ENCODE results near the gene GTF2IRD1.
A peak's percentile ranks its signal among the peaks of the same experiment; 100 is the strongest.
"Not testable (repeated sequence)": the region's sequence is repeated elsewhere in the genome, so short reads cannot be mapped to it uniquely, and the experiment has no call there.

GTF2IRD1 gene

DNA sequence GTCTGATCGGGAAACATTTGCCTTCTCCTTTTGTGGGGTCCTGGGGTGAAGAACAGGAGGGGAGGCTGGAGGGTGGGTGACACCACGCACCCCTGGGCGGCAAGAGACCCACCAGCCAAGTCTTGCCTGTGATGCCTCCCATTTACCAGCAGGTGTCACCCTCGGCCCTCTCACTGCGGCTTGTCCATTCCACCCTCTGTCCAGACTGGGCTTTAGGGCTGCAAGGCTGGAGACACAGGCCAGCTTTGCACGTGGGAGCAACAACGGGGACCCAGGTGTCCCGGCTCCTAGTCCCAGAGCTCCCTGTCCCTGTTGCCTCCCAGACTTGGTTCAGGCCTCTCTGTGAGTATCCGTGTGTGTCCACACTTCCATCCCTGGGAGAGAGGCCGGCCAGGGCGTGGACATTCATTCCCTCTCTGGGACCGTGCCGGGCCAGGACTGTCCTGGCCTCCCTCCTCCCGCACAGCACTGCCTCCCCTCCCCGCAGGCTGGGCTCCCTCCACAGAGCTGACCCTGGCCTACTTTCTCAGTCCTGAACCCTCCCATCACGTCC is 36.2 kb upstream of the GTF2IRD1 start:
- no peak overlapping the region for H3K4me3 ChIP-seq (ENCODE audit: low read depth, low read length)
- DNase-seq (ENCODE audit: low read depth): peak; percentile 84
- TF ChIP-seq MAX (IDR thresholded peaks at IDR 0.05; ENCODE audit: low read depth, low read length) (peak; percentile 86), POLR2A (IDR thresholded peaks at IDR 0.05; ENCODE audit: extremely low read depth, insufficient read length) (no peak), MYC (IDR thresholded peaks at IDR 0.05; ENCODE audit: low read depth, low read length) (peak; percentile 76), CTCF (IDR thresholded peaks at IDR 0.05; ENCODE audit: low read depth, low read length) (peak; percentile 99)

GRCh38 chr7:74418076-74418475 is 35.6 kb upstream of the GTF2IRD1 start:
- DNase-seq (ENCODE audit: low read depth): no peak
- no peak for TF ChIP-seq MAX (IDR thresholded peaks at IDR 0.05; ENCODE audit: low read depth, low read length)
- TF ChIP-seq POLR2A (IDR thresholded peaks at IDR 0.05; ENCODE audit: extremely low read depth, insufficient read length): no peak
- TF ChIP-seq MYC (IDR thresholded peaks at IDR 0.05; ENCODE audit: low read depth, low read length): no peak
- TF ChIP-seq CTCF (IDR thresholded peaks at IDR 0.05; ENCODE audit: low read depth, low read length): no peak
- no peak overlapping the region for H3K4me3 ChIP-seq (ENCODE audit: low read depth, low read length)

- DNase-seq (ENCODE audit: low read depth): no peak
- no peak overlapping the region for H3K4me3 ChIP-seq (ENCODE audit: low read depth, low read length)
- no peak for TF ChIP-seq POLR2A (IDR thresholded peaks at IDR 0.05; ENCODE audit: extremely low read depth, insufficient read length)
- no peak for TF ChIP-seq CTCF (IDR thresholded peaks at IDR 0.05; ENCODE audit: low read depth, low read length)
- no peak for TF ChIP-seq MAX (IDR thresholded peaks at IDR 0.05; ENCODE audit: low read depth, low read length)
- no peak for TF ChIP-seq MYC (IDR thresholded peaks at IDR 0.05; ENCODE audit: low read depth, low read length)
Measured at GRCh38 chr7:74418538-74418937, 35.2 kb upstream of the GTF2IRD1 start.

DNA sequence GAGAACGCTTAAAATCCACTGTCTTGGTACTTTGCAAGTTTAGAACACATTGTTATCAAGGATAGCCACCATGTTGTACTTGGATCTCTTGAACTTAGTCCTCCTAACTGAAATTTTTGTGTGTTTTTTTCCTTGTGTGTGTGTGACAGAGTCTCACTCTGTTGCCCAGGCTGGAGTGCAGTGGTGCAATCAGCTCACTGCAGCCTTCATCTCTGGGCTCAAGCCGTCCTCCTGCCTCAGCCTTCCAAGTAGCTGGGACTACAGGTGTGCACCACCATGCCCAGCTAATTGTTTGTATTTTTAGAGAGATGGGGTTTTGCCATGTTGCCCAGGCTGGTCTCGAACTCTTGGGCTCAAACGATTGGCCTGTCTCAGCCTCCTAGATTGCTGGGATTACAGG is 34.5 kb upstream of the GTF2IRD1 start:
- DNase-seq (ENCODE audit: low read depth); H3K4me3 ChIP-seq (ENCODE audit: low read depth, low read length): not testable (repeated sequence)

DNA sequence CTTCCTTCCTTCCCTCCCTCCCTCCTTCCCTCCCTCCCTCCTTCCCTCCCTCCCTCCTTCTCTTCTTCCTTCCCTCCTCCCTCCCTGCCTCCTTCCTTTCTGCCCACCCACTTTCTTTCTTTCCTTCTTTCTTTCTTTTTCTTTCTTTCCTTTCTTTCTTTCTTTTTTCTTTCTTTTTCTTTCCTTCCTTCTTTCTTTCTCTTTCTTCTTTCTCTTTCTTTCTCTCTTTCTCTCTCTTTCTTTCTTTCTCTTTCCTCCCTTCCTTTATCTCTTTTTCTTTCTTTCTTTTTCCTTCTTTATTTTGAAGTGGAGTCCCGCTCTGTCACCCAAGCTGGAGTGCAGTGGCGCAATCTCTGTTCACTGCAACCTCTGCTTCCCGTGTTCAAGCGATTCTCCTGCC is 33.7 kb upstream of the GTF2IRD1 start:
- TF ChIP-seq MYC (IDR thresholded peaks at IDR 0.05; ENCODE audit: low read depth, low read length) (no peak), MAX (IDR thresholded peaks at IDR 0.05; ENCODE audit: low read depth, low read length) (no peak)
- DNase-seq (ENCODE audit: low read depth): no peak
- no peak overlapping the region for H3K4me3 ChIP-seq (ENCODE audit: low read depth, low read length)

GRCh38 chr7:74424291-74424880 is 29.3 kb upstream of the GTF2IRD1 start:
- DNase-seq (ENCODE audit: low read depth): no peak
- H3K4me3 ChIP-seq (ENCODE audit: low read depth, low read length): no peak overlapping the region
- no peak for TF ChIP-seq POLR2A (IDR thresholded peaks at IDR 0.05; ENCODE audit: extremely low read depth, insufficient read length)
- TF ChIP-seq CTCF (IDR thresholded peaks at IDR 0.05; ENCODE audit: low read depth, low read length): no peak
- no peak for TF ChIP-seq MYC (IDR thresholded peaks at IDR 0.05; ENCODE audit: low read depth, low read length)
- TF ChIP-seq MAX (IDR thresholded peaks at IDR 0.05; ENCODE audit: low read depth, low read length): no peak

GRCh38 chr7:74428023-74428422 is 25.7 kb upstream of the GTF2IRD1 start:
- TF ChIP-seq CTCF (IDR thresholded peaks at IDR 0.05; ENCODE audit: low read depth, low read length) (no peak), MAX (IDR thresholded peaks at IDR 0.05; ENCODE audit: low read depth, low read length) (no peak)
- no peak overlapping the region for H3K4me3 ChIP-seq (ENCODE audit: low read depth, low read length)

More at GRCh38 chr7:74428023-74428422, 25.7 kb upstream of the GTF2IRD1 start:
- DNase-seq (ENCODE audit: low read depth): no peak

Data from NB4 (cell line).